RWPE1 (cell line): ENCODE measurements around the gene TCERG1L.
A peak's percentile ranks its signal among the peaks of the same experiment; 100 is the strongest.

ENCODE experiments used
- CTCF ChIA-PET: fragments of 350-600 bp; sonication (Branson Sonifier 250); formaldehyde crosslinking; extraction: SDS; loops from one replicate; lab custom pipeline; 2021; lab: Yijun Ruan, JAX
- POLR2A ChIA-PET: fragments of 400-600 bp; formaldehyde crosslinking; extraction: SDS; loops from one replicate; lab custom pipeline; 2020; ENCODE audit warnings: antibody characterized with exemption; ENCODE audit not compliant: low non-redundant PET; lab: Yijun Ruan, JAX
- DNase-seq: peaks from one replicate; pipeline ENCODE4 v3.0.0; 2012; ENCODE audit warnings: low spot score
- H3K27ac ChIP-seq: fragments of 450-650 bp; 2 replicates; pipeline ENCODE4 v1.5.1; 2017
- CTCF ChIP-seq: fragments of 450-650 bp; conservative IDR thresholded peaks from 2 replicates; pipeline ENCODE4 v1.5.1; 2017; ENCODE audit warnings: low read depth, mild to moderate bottlenecking

TCERG1L gene

DNA sequence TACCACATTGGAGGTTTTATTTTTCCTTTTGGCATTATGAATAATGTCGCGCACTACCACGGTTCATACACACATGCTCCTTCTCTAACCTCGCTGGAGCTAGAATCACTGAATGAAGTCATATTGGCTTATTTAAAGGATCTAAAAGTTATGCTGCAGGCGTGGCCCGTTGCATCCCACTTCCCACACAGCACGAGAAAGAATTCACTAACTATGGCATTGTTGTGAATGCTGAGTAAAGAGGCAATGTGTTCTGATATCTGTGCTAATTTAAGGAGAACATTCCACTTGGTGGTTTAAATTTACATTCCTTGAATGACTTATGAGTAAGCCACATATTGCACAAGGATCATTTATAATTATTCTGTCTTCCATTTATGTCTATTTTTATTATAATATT lies 20.7 kb downstream of the TCERG1L start:
- ChIA-PET POLR2A (no interaction called here), CTCF (no interaction called here)

DNA sequence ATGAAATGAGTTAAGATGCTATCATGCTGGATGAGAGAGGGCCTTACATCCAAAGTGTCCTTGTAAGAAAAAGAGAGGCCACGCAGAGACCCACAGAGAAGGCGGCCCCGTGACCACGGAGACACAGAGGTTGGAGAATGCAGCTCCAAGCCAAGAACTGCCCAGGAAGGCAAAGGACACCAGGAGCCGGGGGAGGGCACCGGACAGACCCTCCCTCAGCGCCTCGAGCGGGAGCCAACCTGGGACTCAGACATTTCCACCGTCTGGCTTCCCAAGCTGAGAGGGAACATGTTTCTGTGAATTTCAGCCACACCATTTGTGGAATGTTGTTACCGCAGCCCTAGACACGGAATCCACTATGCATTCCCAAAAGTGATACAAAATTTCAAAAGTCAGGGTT lies 22.9 kb downstream of the TCERG1L start:
- no peak for DNase-seq
- H3K27ac ChIP-seq, result no peak overlapping the region
- TF ChIP-seq CTCF, result no peak
- ChIA-PET CTCF (no interaction called here), POLR2A (no interaction called here)

More for the DNA sequence above, 20.7 kb downstream of the TCERG1L start:
- TF ChIP-seq CTCF, result no peak
- peak; percentile 13 for DNase-seq
- no peak overlapping the region for H3K27ac ChIP-seq

DNA sequence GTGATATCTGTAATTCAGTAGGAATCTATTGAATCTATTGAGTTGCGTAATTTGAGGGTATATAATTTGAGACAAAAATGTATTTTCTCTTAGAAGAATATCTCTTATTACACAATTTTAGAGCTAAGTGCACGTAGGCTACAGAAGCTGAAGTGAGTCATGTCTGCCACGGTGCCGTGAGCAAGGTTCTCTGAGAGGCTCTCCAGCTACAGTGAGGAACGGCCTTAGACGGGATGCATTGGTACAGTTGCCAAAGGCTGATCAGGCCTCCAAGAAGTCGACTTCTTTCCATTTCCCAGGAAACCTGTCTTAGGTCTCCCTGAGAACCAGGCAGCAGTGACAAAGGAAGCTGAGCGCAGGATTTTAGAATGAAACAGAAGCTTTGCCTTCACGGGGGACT lies 28.6 kb downstream of the TCERG1L start:
- CTCF ChIA-PET, result no interaction called here
- no peak for TF ChIP-seq CTCF
- no peak for DNase-seq
- POLR2A ChIA-PET, result no interaction called here
- H3K27ac ChIP-seq, result no peak overlapping the region

- TF ChIP-seq CTCF, result no peak
- no peak for DNase-seq
- CTCF ChIA-PET, result interaction anchor here (0.7 kb wide), 1 partner anchor 508 kb away, joined by 5 read pairs; no protein-coding TSS in a partner anchor
- POLR2A ChIA-PET, result no interaction called here
- H3K27ac ChIP-seq, result no peak overlapping the region
Measured at GRCh38 chr10:131280101-131280500, 31.4 kb downstream of the TCERG1L start.

DNA sequence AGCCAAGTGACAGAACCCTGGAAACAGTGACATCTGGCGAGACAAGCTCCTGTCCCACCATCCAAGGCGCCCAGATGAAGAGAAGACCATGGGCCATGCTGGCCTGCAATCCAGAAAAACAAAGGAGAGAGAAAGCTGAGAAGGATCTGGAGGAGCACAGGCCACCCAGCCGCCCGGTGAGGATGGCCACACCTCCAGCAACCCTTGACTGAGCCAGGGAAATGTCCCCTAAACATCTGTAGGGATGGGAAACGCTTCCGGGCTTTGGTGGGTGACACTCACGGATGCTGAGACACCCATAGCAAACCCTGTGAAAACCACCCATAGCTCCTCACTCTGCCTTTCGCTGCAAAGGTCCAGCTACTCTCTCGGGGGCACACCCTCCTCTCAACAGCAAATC lies 32.0 kb downstream of the TCERG1L start:
- no peak for DNase-seq
- no peak for TF ChIP-seq CTCF
- H3K27ac ChIP-seq, result no peak overlapping the region
- ChIA-PET POLR2A (no interaction called here), CTCF (interaction anchor here (0.6 to 0.7 kb wide), 2 partner anchors 507 to 595 kb away, joined by 3 to 5 read pairs; no protein-coding TSS in a partner anchor)

- ChIA-PET POLR2A (interaction anchor here (0.6 kb wide), 1 partner anchor 870 kb away, joined by 4 read pairs; no protein-coding TSS in a partner anchor), CTCF (interaction anchor here (0.7 kb wide), 1 partner anchor 272 kb away, joined by 3 read pairs; no protein-coding TSS in a partner anchor)
- H3K27ac ChIP-seq, result no peak overlapping the region
- TF ChIP-seq CTCF, result no peak
- DNase-seq, result no peak
Measured at GRCh38 chr10:131277969-131278368, 33.6 kb downstream of the TCERG1L start.
